ENCODE results near the gene CDK3.

CDK3 gene

GRCh38 chr17:76049836-76050537 is 49.3 kb downstream of the CDK3 start:
- CTCF ChIA-PET: interaction anchor here (0.9 to 1.7 kb wide), 3 partner anchors 11 to 45 kb away, joined by 3 to 6 read pairs (median 4); no protein-coding TSS in a partner anchor
- POLR2A ChIA-PET: no interaction called here
- no peak for DNase-seq (ENCODE audit: extremely low spot score)
- TF ChIP-seq, protein P1, sequence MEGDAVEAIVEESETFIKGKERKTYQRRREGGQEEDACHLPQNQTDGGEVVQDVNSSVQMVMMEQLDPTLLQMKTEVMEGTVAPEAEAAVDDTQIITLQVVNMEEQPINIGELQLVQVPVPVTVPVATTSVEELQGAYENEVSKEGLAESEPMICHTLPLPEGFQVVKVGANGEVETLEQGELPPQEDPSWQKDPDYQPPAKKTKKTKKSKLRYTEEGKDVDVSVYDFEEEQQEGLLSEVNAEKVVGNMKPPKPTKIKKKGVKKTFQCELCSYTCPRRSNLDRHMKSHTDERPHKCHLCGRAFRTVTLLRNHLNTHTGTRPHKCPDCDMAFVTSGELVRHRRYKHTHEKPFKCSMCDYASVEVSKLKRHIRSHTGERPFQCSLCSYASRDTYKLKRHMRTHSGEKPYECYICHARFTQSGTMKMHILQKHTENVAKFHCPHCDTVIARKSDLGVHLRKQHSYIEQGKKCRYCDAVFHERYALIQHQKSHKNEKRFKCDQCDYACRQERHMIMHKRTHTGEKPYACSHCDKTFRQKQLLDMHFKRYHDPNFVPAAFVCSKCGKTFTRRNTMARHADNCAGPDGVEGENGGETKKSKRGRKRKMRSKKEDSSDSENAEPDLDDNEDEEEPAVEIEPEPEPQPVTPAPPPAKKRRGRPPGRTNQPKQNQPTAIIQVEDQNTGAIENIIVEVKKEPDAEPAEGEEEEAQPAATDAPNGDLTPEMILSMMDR (IDR thresholded peaks at IDR 0.05; ENCODE audit: control extremely low read depth, extremely low read depth, low read depth, missing control alignments): no peak

- DNase-seq (ENCODE audit: extremely low spot score): no peak
- ChIA-PET POLR2A (no interaction called here), CTCF (interaction anchor here (1.2 to 1.9 kb wide), 3 partner anchors 10 to 37 kb away, joined by 4 to 6 read pairs (median 4); no protein-coding TSS in a partner anchor)
- TF ChIP-seq, protein P1 (IDR thresholded peaks at IDR 0.05; ENCODE audit: control extremely low read depth, extremely low read depth, low read depth, missing control alignments): no peak
Observed at GRCh38 chr17:76050538-76051467, 50.1 kb downstream of the CDK3 start.

- ChIA-PET CTCF (interaction anchor here (1.2 to 1.9 kb wide), 2 partner anchors 10 to 38 kb away, joined by 4 to 6 read pairs; no protein-coding TSS in a partner anchor), POLR2A (no interaction called here)
- DNase-seq (ENCODE audit: extremely low spot score): no peak
- TF ChIP-seq, protein P1 (IDR thresholded peaks at IDR 0.05; ENCODE audit: control extremely low read depth, extremely low read depth, low read depth, missing control alignments): no peak
Observed at GRCh38 chr17:76051561-76051960, 50.9 kb downstream of the CDK3 start.

DNA sequence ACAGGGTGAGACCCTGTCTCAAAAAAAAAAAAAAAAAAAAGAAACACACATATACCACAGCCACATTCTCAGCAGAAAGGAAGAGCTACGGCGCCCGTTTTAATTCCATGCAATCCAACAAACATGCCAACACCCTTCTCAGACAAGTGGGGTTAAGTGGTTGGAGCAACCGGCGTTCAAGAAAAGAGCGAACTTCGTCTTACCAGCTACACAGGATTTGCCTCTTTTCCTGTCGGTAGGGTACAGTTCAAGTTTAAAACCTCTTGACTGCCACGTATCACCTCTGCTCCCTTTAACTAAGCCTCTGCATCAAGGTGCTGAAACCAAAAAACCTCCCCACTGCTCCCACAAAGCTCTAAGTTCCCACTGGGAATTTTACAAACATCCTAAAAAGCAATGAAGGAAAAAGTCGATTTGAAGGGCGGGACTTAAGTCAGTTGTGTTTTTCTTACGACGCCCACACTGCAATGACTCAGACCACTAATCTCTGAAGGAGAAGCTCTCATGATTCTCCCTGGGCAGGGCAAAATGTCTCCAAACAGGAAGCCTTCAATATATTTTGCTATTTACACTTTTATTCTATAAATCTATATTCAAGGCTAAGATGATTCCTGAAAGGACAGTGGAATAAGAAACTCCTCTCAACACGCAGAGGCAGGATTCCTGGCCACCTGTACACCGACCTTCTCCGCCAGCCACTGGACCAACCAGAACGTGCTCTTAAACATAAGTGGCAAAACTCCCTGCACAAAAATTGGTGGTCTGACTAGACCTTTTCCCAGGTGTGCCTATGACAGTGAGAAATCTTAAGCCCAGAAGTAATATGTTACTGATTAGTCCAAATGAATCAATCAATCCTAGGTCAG is 52.8 kb downstream of the CDK3 start:
- TF ChIP-seq, protein P1 (IDR thresholded peaks at IDR 0.05; ENCODE audit: control extremely low read depth, extremely low read depth, low read depth, missing control alignments): no peak
- no peak for DNase-seq (ENCODE audit: extremely low spot score)
- CTCF ChIA-PET: interaction anchor here (0.8 kb wide), 1 partner anchor 344 kb away, joined by 3 read pairs; no protein-coding TSS in a partner anchor
- POLR2A ChIA-PET: no interaction called here

- TF ChIP-seq, protein P1 (IDR thresholded peaks at IDR 0.05; ENCODE audit: control extremely low read depth, extremely low read depth, low read depth, missing control alignments): no peak
- CTCF ChIA-PET: no interaction called here
- POLR2A ChIA-PET: no interaction called here
- no peak for DNase-seq (ENCODE audit: extremely low spot score)
Observed at GRCh38 chr17:76054112-76054476, 53.4 kb downstream of the CDK3 start.
